Endothelial cell of umbilical vein (primary cell): ENCODE results near the gene ASAP2. TPM values are rescaled to one million over a fixed set of nuclear protein-coding genes. Genes with fewer than 3 reads are reported as not detected.

Source experiments
- BruUV-seq: library from RNA; stranded (reverse); fragments of 400-500 nt; replicated peaks from 2 replicates; lab custom pipeline; 2021; lab: Mats Ljungman, UMichigan
- CTCF ChIA-PET: fragments of 300-600, 350-600 bp; sonication (Branson Sonifier 250); formaldehyde crosslinking; loops from one replicate; lab custom pipeline; 2021; ENCODE audit warnings: antibody characterized with exemption, inconsistent platforms; lab: Charles Lee
- POLR2A ChIA-PET: fragments of 300-600, 350-600 bp; sonication (Branson Sonifier 250); formaldehyde crosslinking; loops from one replicate; lab custom pipeline; 2021; ENCODE audit warnings: antibody characterized with exemption, inconsistent platforms; lab: Charles Lee
- DNase-seq: peaks from one replicate; pipeline ENCODE4 v3.0.0-alpha.2; 2011; ENCODE audit warnings: low read depth, low spot score
- FAIRE-seq: peaks from 2 replicates; lab custom pipeline; 2011; peaks lifted over from hg19 to GRCh38; lab: Jason Lieb, UNC
- H2AFZ ChIP-seq: 2 replicates; pipeline ENCODE4 v1.6.0; 2012; ENCODE audit warnings: low read depth, low read length, control low read depth, inconsistent platforms
- H3K27ac ChIP-seq: 2 replicates; pipeline ENCODE4 v1.5.1; 2011; ENCODE audit warnings: low read depth, mild to moderate bottlenecking, control low read depth, low read length, moderate library complexity; ENCODE audit not compliant: insufficient read depth
- H3K27me3 ChIP-seq, 2 experiments: 2 replicates each; pipeline versions ENCODE4 v1.6.0 to v1.6.1; 2011; ENCODE audit warnings: low read length in 2 of 2, mixed read lengths in 1 of 2; ENCODE audit not compliant: control insufficient read depth in 2 of 2, insufficient read depth in 2 of 2
- H3K36me3 ChIP-seq, 2 experiments: 2 replicates in 1 of 2; 3 replicates in 1 of 2; pipeline ENCODE4 v1.5.1; 2011; ENCODE audit warnings: low read length in 2 of 2, mild to moderate bottlenecking in 1 of 2, moderate library complexity in 1 of 2; ENCODE audit not compliant: control insufficient read depth in 2 of 2, insufficient read depth in 2 of 2; ENCODE audit errors: extremely low read depth in 1 of 2
- H3K4me1 ChIP-seq: 3 replicates; pipeline ENCODE4 v1.5.1; 2011; ENCODE audit warnings: mild to moderate bottlenecking, low read length; ENCODE audit not compliant: control insufficient read depth, insufficient read depth; ENCODE audit errors: extremely low read depth
- H3K4me2 ChIP-seq: 2 replicates; pipeline ENCODE4 v1.6.1; 2011; ENCODE audit warnings: low read length, control low read depth, mixed read lengths; ENCODE audit not compliant: insufficient read depth
- H3K4me3 ChIP-seq, 3 experiments: fragments of 200-600 bp in 1 of 3; sonication (generic), shearing (Covaris generic) in 1 of 3; replicated peaks in 1 of 3; 2 replicates each; pipeline ENCODE4 v1.5.1; 2011 to 2016; ENCODE audit warnings: control low read depth in 3 of 3, low read length in 3 of 3, mild to moderate bottlenecking in 2 of 3, inconsistent platforms in 1 of 3, low read depth in 1 of 3, moderate library complexity in 1 of 3; ENCODE audit not compliant: insufficient read depth in 1 of 3
- H3K79me2 ChIP-seq: 2 replicates; pipeline ENCODE4 v1.6.0; 2012; ENCODE audit warnings: low read length, inconsistent platforms; ENCODE audit not compliant: control insufficient read depth, insufficient read depth
- H3K9ac ChIP-seq: replicated peaks from 2 replicates; pipeline ENCODE3; 2011; ENCODE audit warnings: low read length, control low read depth; ENCODE audit not compliant: insufficient read depth; ENCODE audit errors: extremely low read depth
- H3K9me1 ChIP-seq: replicated peaks from 3 replicates; pipeline ENCODE4 v1.6.0; 2011; ENCODE audit warnings: mild to moderate bottlenecking, low read length; ENCODE audit not compliant: control insufficient read depth, insufficient read depth; ENCODE audit errors: extremely low read depth
- H3K9me3 ChIP-seq: replicated peaks from 2 replicates; pipeline ENCODE4 v1.5.1; 2012; ENCODE audit warnings: low read length, inconsistent platforms; ENCODE audit not compliant: control insufficient read depth, insufficient read depth
- H4K20me1 ChIP-seq: replicated peaks from 2 replicates; pipeline ENCODE3; 2011; ENCODE audit warnings: mild to moderate bottlenecking, low read length; ENCODE audit not compliant: control insufficient read depth, insufficient read depth; ENCODE audit errors: extremely low read depth
- CTCF ChIP-seq, 2 donors: IDR thresholded peaks; 1 replicate in 1 of 2; 2 replicates in 1 of 2; pipeline ENCODE4 v1.5.1; 2011; ENCODE audit warnings: low read length in 2 of 2, mild to moderate bottlenecking in 2 of 2, moderate library complexity in 2 of 2, control low read depth in 1 of 2, inconsistent platforms in 1 of 2, low read depth in 1 of 2; ENCODE audit not compliant: insufficient read depth in 1 of 2; ENCODE audit errors: extremely low read depth in 1 of 2
- EZH2 ChIP-seq: IDR thresholded peaks from 2 replicates; pipeline ENCODE4 v1.6.1; 2012; ENCODE audit warnings: borderline replicate concordance, low read depth, mild to moderate bottlenecking, moderate library complexity, low read length, inconsistent platforms; ENCODE audit not compliant: severe bottlenecking
- FOS ChIP-seq: IDR thresholded peaks from 2 replicates; pipeline ENCODE4 v1.6.1; 2011; ENCODE audit warnings: mild to moderate bottlenecking, low read length, moderate library complexity, borderline replicate concordance; ENCODE audit not compliant: insufficient read depth
- GATA2 ChIP-seq: IDR thresholded peaks from 2 replicates; pipeline ENCODE4 v1.7.0; 2011; ENCODE audit warnings: low read depth, mild to moderate bottlenecking, moderate library complexity, mixed read lengths, low read length; ENCODE audit not compliant: insufficient read length, insufficient read depth
- JUN ChIP-seq: IDR thresholded peaks from 2 replicates; pipeline ENCODE4 v1.6.1; 2011; ENCODE audit warnings: borderline replicate concordance, low read depth; ENCODE audit not compliant: insufficient read length, insufficient read depth
- MAX ChIP-seq: IDR thresholded peaks from 2 replicates; pipeline ENCODE4 v1.6.1; 2011; ENCODE audit not compliant: insufficient read depth, insufficient read length
- MYC ChIP-seq: IDR thresholded peaks from one replicate; pipeline ENCODE4 v1.6.1; 2011; ENCODE audit warnings: mild to moderate bottlenecking, low read depth, low read length
- POLR2A ChIP-seq: IDR thresholded peaks from 2 replicates; pipeline ENCODE4 v1.6.1; 2012; ENCODE audit warnings: low read depth, mild to moderate bottlenecking, control low read depth, low read length
- POLR2AphosphoS5 ChIP-seq: IDR thresholded peaks from 2 replicates; pipeline ENCODE4 v1.6.1; 2012; ENCODE audit warnings: low read depth, mild to moderate bottlenecking, control low read depth, low read length, moderate library complexity; ENCODE audit not compliant: insufficient read depth
- dilution Hi-C: fragments of 300-500 bp; cut with MboI; formaldehyde crosslinking; loops from one replicate; pipeline ENCODE4 v1.15.0; 2019; ENCODE audit warnings: low sequenced_read_pairs; ENCODE audit not compliant: extremely low pct_ligation_motif_present
- intact Hi-C: fragments of 100-400 bp; cut with micrococcal nuclease; formaldehyde crosslinking; loops from one replicate; pipeline ENCODE4 v1.10.0; 2022
- polyA plus RNA-seq, 4 experiments: library from polyadenylated mRNA; depleted of rRNA in 3 of 4; stranded (reverse) in 3 of 4; unstranded in 1 of 4; fragments of >200 nt; gene quantifications; 2 replicates each; pipeline versions ENCODE4 v1.2.1 to v1.2.3, GENCODE V29; 2011 to 2012; ENCODE audit warnings: missing spikeins in 1 of 4
- total RNA-seq: library from RNA; stranded (reverse); gene quantifications from 2 replicates; pipeline ENCODE4 v1.2.3, GENCODE V29; 2021

ASAP2 gene
- total and polyA plus RNA-seq, 2 donors (not counting 3 experiments of a cell fraction or from before 2014, with no cell fraction given), result 31.1 to 79.2 TPM

DNA sequence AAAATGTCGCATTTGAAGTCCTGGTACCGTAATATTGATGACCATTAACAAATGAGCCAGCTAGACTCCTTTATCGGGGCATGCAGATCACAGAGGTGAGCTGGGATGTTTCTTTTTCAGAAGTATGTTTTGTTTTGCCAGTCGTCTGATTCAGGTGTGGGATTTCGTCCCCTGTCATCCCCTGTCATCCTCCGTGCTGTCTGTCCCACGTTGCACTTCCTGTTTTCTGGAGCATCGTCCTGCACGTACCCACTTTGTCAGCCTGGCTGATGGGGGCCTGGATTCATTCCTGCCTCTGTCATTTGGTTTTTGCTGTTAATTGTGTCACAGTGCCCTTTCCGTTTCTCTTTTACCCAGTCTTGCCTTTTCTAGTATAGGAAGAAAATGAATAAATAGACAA lies 72.8 kb downstream of the ASAP2 start:
- Histone ChIP-seq H2AFZ (no peak overlapping the region), H3K9me3 (no peaks in the 10 kb centered on the region), H3K4me1 (peaks cover 14% of the 10 kb centered on the region), H3K9me1 (no peaks in the 10 kb centered on the region), H3K36me3 (peaks cover 2 to 15% of the 10 kb centered on the region in 2 experiments), H3K9ac (no peak overlapping the region), H3K27ac (no peak overlapping the region), H3K4me2 (no peak overlapping the region), H4K20me1 (no peaks in the 10 kb centered on the region), H3K79me2 (peaks cover 68% of the 10 kb centered on the region), H3K4me3 (no peak overlapping the region), H3K27me3 (no peaks in the 10 kb centered on the region)
- no peak for FAIRE-seq
- intact Hi-C loops, result no loop called here
- TF ChIP-seq POLR2A, result no peak
- TF ChIP-seq MAX, result no peak
- no peak for TF ChIP-seq JUN
- no peak for TF ChIP-seq FOS
- no peak for TF ChIP-seq POLR2AphosphoS5
- TF ChIP-seq MYC, result no peak
- no peak for TF ChIP-seq GATA2
- TF ChIP-seq CTCF (IDR thresholded peaks at IDR 0.05; ENCODE audit: extremely low read depth in 1 of 2, insufficient read depth in 1 of 2, low read depth in 1 of 2, low read length in 2 of 2), result no peak
- TF ChIP-seq EZH2, result no peak
- DNase-seq, result no peak
- ChIA-PET CTCF (no interaction called here), POLR2A (no interaction called here)
- no TSS peak for BruUV-seq
- dilution Hi-C loops, result no loop called here
